HepG2 (cell line): Measurements from ENCODE around the gene STEAP3. TPM values are rescaled to one million over a fixed set of nuclear protein-coding genes. Genes with fewer than 3 reads are reported as not detected.

ENCODE experiments used
- ATAC-seq: fragments of 200-7000 bp; cut with Tn5 transposase; 3 replicates; pipeline ENCODE4 v1.9.1; 2020; ENCODE audit warnings: mild to moderate bottlenecking, moderate library complexity
- BruUV-seq: library from RNA; stranded (reverse); fragments of 400-500 nt; replicated peaks from 2 replicates; lab custom pipeline; 2021; lab: Mats Ljungman, UMichigan
- CTCF ChIA-PET: fragments of 300-600 bp; formaldehyde crosslinking; extraction: SDS; loops from one replicate; lab custom pipeline; 2021; ENCODE audit warnings: low total read pairs, inconsistent platforms, low intra/inter-chr PET ratio; lab: Yijun Ruan, JAX
- POLR2A ChIA-PET: fragments of 350-600 bp; sonication (Branson Sonifier 250); formaldehyde crosslinking; loops from one replicate; lab custom pipeline; 2020; ENCODE audit warnings: antibody characterized with exemption, inconsistent platforms; lab: Yijun Ruan, JAX
- DNase-seq: peaks from one replicate; pipeline ENCODE4 v3.0.0-alpha.2; 2015; ENCODE audit warnings: low spot score
- FAIRE-seq: peaks from 3 replicates; lab custom pipeline; 2011; peaks lifted over from hg19 to GRCh38; lab: Jason Lieb, UNC
- H2AFZ ChIP-seq: one replicate; pipeline ENCODE4 v1.6.1; 2011; ENCODE audit warnings: low read length, inconsistent platforms
- H3K27ac ChIP-seq: fragments of 300-600 bp; 3 replicates; pipeline ENCODE4 v1.8.0; 2011; ENCODE audit warnings: mixed run types, mild to moderate bottlenecking, mixed read lengths, low read length, inconsistent platforms; ENCODE audit not compliant: insufficient read depth; ENCODE audit errors: extremely low read length
- H3K27me3 ChIP-seq, 2 experiments: fragments of 200-600 bp in 1 of 2; 2 replicates in 1 of 2; 3 replicates in 1 of 2; pipeline versions ENCODE4 v1.6.0 to v1.8.0; 2011; ENCODE audit warnings: low read length in 2 of 2, mild to moderate bottlenecking in 2 of 2, moderate library complexity in 2 of 2, inconsistent platforms in 1 of 2; ENCODE audit not compliant: insufficient read depth in 2 of 2, control insufficient read depth in 1 of 2
- H3K36me3 ChIP-seq, 2 experiments: fragments of 200-600 bp in 1 of 2; replicated peaks in 1 of 2; 2 replicates in 1 of 2; 3 replicates in 1 of 2; pipeline versions ENCODE4 v1.5.1 to v1.8.0; 2011; ENCODE audit warnings: low read length in 2 of 2, inconsistent platforms in 1 of 2; ENCODE audit not compliant: insufficient read depth in 2 of 2, control insufficient read depth in 1 of 2
- H3K4me1 ChIP-seq: 2 replicates; pipeline ENCODE4 v1.5.1; 2012; ENCODE audit warnings: low read length, inconsistent platforms; ENCODE audit not compliant: insufficient read depth
- H3K4me2 ChIP-seq: 2 replicates; pipeline ENCODE4 v1.6.0; 2011; ENCODE audit warnings: low read depth, low read length, inconsistent platforms
- H3K4me3 ChIP-seq, 3 experiments: fragments of 200-600 bp in 1 of 3; sonication (generic), shearing (Covaris generic) in 1 of 3; replicated peaks in 1 of 3; 2 replicates each; pipeline ENCODE4 v1.5.1; 2011 to 2016; ENCODE audit warnings: low read length in 3 of 3, inconsistent platforms in 2 of 3, low read depth in 2 of 3, mild to moderate bottlenecking in 2 of 3, control low read depth in 1 of 3, mixed read lengths in 1 of 3; ENCODE audit not compliant: insufficient read depth in 1 of 3
- H3K79me2 ChIP-seq: one replicate; pipeline ENCODE4 v1.6.1; 2011; ENCODE audit warnings: low read length, inconsistent platforms; ENCODE audit not compliant: insufficient read depth
- H3K9ac ChIP-seq: 2 replicates; pipeline ENCODE4 v1.6.0; 2011; ENCODE audit warnings: mild to moderate bottlenecking, low read depth, low read length, inconsistent platforms; ENCODE audit not compliant: insufficient read depth
- H3K9me3 ChIP-seq: 2 replicates; pipeline ENCODE4 v1.5.1; 2012; ENCODE audit warnings: mild to moderate bottlenecking, low read length
- H4K20me1 ChIP-seq: 2 replicates; pipeline ENCODE4 v1.6.0; 2011; ENCODE audit warnings: inconsistent platforms, mild to moderate bottlenecking, low read length, moderate library complexity; ENCODE audit not compliant: insufficient read depth
- ARNTL ChIP-seq: sonication (generic); formaldehyde crosslinking; IDR thresholded peaks from 2 replicates; pipeline ENCODE4 v1.4.0; 2020; ENCODE audit warnings: mild to moderate bottlenecking, missing genetic modification reagents
- MAF1 ChIP-seq: sonication (generic); formaldehyde crosslinking; IDR thresholded peaks from 2 replicates; pipeline ENCODE4 v1.5.0; 2020; ENCODE audit warnings: missing genetic modification reagents, borderline replicate concordance
- TERF1 ChIP-seq: sonication (generic); formaldehyde crosslinking; IDR thresholded peaks from 2 replicates; pipeline ENCODE4 v1.8.0; 2022; ENCODE audit warnings: mild to moderate bottlenecking, missing genetic modification reagents, moderate library complexity
- ZMAT3 ChIP-seq: sonication (generic); formaldehyde crosslinking; conservative IDR thresholded peaks from 2 replicates; pipeline ENCODE4 v1.7.0; 2021; ENCODE audit warnings: missing genetic modification reagents
- ZNF101 ChIP-seq: sonication (generic); formaldehyde crosslinking; IDR thresholded peaks from 2 replicates; pipeline ENCODE4 v1.4.0; 2020; ENCODE audit warnings: mild to moderate bottlenecking, low read depth, missing genetic modification reagents, borderline replicate concordance
- WGBS: methylation state at CpG from one replicate; pipeline ENCODE4 v1.1.6; 2017; ENCODE audit warnings: low lambda C conversion rate; 5-methylcytosine and 5-hydroxymethylcytosine counted together
- in situ Hi-C: cut with HindIII; loops from 2 replicates; pipeline ENCODE4 v1.10.0; 2017; ENCODE audit warnings: low pct_unique_long_range_greater_than_20kb; ENCODE audit not compliant: extremely low pct_ligation_motif_present
- intact Hi-C: fragments of 100-400 bp; cut with micrococcal nuclease; formaldehyde crosslinking; loops from one replicate; pipeline ENCODE4 v1.10.0; 2022; ENCODE audit not compliant: unreplicated experiment
- polyA plus RNA-seq, 8 experiments: library from polyadenylated mRNA; depleted of rRNA in 3 of 8; stranded (reverse) in 7 of 8; unstranded in 1 of 8; fragments of >200 nt; fragmentation: Illumina TruSeq in 4 of 8; extraction: Trizol in 4 of 8; gene quantifications; 2 replicates each; pipeline versions ENCODE4 v1.2.1 to v1.2.3, GENCODE V29; 2011 to 2016; ENCODE audit warnings: low read depth in 4 of 8, missing spikeins in 1 of 8, mixed read lengths in 1 of 8; ENCODE audit not compliant: insufficient read depth in 1 of 8
- total RNA-seq, 5 experiments: library from RNA; depleted of rRNA; stranded (reverse); fragments of >200 nt; fragmentation: Illumina TruSeq; extraction: Trizol; gene quantifications; 2 replicates each; pipeline ENCODE4 v1.2.3, GENCODE V29; 2016; ENCODE audit warnings: low read depth in 1 of 5
- TF ChIP-seq, protein P1 (sequence below): fragments of 450-650 bp; IDR thresholded peaks from 2 replicates; pipeline ENCODE4 v1.6.1; 2017
- TF ChIP-seq, protein P2 (sequence below): sonication (generic); formaldehyde crosslinking; IDR thresholded peaks from 2 replicates; pipeline ENCODE4 v1.4.0; 2020; ENCODE audit warnings: mild to moderate bottlenecking, low read depth, missing genetic modification reagents

STEAP3 gene
- total and polyA plus RNA-seq, 2 of the 13 experiments (the other 11 are each of a cell fraction or from before 2014, with no cell fraction given): 7.3 to 21.1 TPM

- ChIA-PET CTCF (no interaction called here), POLR2A (no interaction called here)
- Histone ChIP-seq H2AFZ (no peak overlapping the region), H3K79me2 (no peaks in the 10 kb centered on the region), H3K9ac (no peak overlapping the region), H4K20me1 (no peaks in the 10 kb centered on the region), H3K4me1 (peaks cover 29% of the 10 kb centered on the region), H3K27ac (no peak overlapping the region), H3K4me2 (no peak overlapping the region), H3K4me3 (no peak overlapping the region), H3K36me3 (no peaks in the 10 kb centered on the region), H3K27me3 (peaks cover 0 to 3% of the 10 kb centered on the region in 2 experiments; a peak in 1 of 5 replicates), H3K9me3 (no peaks in the 10 kb centered on the region)
- TF ChIP-seq MAF1 (CRISPR knock-in tag) (no peak), ZMAT3 (CRISPR knock-in tag) (no peak), TERF1 (CRISPR knock-in tag) (no peak), ARNTL (CRISPR knock-in tag) (no peak), ZNF101 (CRISPR knock-in tag) (no peak)
- TF ChIP-seq, protein P1, sequence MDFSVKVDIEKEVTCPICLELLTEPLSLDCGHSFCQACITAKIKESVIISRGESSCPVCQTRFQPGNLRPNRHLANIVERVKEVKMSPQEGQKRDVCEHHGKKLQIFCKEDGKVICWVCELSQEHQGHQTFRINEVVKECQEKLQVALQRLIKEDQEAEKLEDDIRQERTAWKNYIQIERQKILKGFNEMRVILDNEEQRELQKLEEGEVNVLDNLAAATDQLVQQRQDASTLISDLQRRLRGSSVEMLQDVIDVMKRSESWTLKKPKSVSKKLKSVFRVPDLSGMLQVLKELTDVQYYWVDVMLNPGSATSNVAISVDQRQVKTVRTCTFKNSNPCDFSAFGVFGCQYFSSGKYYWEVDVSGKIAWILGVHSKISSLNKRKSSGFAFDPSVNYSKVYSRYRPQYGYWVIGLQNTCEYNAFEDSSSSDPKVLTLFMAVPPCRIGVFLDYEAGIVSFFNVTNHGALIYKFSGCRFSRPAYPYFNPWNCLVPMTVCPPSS: no peak
- TF ChIP-seq, protein P2, sequence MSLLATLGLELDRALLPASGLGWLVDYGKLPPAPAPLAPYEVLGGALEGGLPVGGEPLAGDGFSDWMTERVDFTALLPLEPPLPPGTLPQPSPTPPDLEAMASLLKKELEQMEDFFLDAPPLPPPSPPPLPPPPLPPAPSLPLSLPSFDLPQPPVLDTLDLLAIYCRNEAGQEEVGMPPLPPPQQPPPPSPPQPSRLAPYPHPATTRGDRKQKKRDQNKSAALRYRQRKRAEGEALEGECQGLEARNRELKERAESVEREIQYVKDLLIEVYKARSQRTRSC (CRISPR knock-in tag): no peak
- in situ Hi-C loops (no loop called here), intact Hi-C loops (no loop called here)
- no TSS peak for BruUV-seq
- ATAC-seq: no peak
- 52% methylated on average over 2 of the region's 2 CpGs for WGBS
- DNase-seq: no peak
- FAIRE-seq: no peak
Observed at GRCh38 chr2:119195887-119196286, 27.7 kb upstream of the STEAP3 start.
